GM18526 (cell line): ENCODE data around the gene OR10R2.

ENCODE experiments used
- POLR2A ChIP-seq: IDR thresholded peaks from 3 replicates; pipeline ENCODE4 v1.6.1; 2011; ENCODE audit not compliant: insufficient read length; ENCODE audit errors: extremely low read depth

Gene OR10R2

GRCh38 chr1:158471920-158472319, at the start of gene OR10R2:
Gene OR10R2 (plus strand): TSS chr1:158472220. CDS start chr1:158472326, 106 bp downstream.
- TF ChIP-seq POLR2A, result no peak

DNA sequence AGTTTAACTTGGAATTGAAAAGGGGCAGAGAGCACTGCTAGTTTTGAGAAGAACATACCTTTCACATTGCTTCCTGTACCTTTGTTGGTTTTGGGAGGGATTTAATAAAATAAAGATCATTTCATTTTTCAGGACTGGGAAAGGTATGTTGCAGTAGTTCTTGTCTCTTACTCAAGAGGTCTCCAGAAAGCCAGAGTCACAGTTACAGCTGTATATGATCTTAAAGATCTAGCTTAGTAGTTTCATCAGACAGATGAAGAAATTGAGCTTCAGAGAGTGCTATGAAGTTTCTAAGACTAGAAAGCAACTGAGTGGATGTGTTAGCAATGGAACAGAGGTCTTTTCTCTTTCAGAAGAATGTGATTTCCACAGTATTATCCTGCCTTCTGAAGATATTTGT, 47.0 kb upstream of the OR10R2 start:
- TF ChIP-seq POLR2A, result no peak

GRCh38 chr1:158426137-158426536, 45.9 kb upstream of the OR10R2 start, which contains the start of gene OR10K2:
Gene OR10K2 (minus strand): TSS chr1:158426237. CDS start chr1:158420866, 5,371 bp downstream.
- no peak for TF ChIP-seq POLR2A

DNA sequence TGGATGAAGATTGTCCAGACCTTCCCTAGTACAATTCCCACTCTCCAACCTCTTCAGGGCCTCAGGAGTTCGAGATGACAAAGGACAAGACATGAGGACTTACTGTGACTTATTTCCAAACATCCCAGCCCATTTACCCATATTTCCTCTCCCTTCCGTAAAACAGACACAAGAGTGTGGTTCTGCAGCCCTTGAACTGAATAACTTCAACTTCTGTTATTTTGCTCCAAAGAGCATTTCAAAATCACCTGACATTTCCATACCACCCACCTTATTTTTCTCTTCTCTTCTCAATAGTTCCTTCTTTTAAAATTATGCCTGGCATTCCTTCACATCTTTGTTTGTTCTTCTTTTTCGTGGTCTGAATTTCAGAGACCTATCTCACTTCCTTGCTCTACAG, 37.3 kb upstream of the OR10R2 start:
- no peak for TF ChIP-seq POLR2A

DNA sequence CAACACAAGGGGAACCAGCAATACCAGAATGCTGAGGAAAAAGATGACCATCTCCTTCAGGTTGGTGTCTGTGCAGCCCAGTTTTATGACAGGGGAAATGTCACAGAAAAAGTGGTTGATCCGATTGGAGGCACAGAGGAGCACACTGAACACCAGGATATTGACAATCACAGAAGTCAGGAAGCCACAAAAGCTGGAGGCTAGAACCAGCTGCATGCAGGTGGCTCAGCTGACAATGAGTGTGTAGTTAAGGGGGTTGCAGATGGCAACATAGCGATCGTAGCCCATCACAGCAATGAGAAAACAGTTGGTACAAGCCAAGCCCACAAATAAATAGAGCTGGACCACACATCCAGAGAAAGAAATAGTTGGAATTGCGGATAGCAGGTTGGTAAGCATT, 26.6 kb upstream of the OR10R2 start:
- TF ChIP-seq POLR2A, result no peak

- no peak for TF ChIP-seq POLR2A
These were observed 17.5 kb upstream of the OR10R2 start for GRCh38 chr1:158454537-158454936.

GRCh38 chr1:158457246-158457645, 14.8 kb upstream of the OR10R2 start:
- TF ChIP-seq POLR2A, result no peak

- no peak for TF ChIP-seq POLR2A
These were observed 13.8 kb upstream of the OR10R2 start for GRCh38 chr1:158458263-158458662.

DNA sequence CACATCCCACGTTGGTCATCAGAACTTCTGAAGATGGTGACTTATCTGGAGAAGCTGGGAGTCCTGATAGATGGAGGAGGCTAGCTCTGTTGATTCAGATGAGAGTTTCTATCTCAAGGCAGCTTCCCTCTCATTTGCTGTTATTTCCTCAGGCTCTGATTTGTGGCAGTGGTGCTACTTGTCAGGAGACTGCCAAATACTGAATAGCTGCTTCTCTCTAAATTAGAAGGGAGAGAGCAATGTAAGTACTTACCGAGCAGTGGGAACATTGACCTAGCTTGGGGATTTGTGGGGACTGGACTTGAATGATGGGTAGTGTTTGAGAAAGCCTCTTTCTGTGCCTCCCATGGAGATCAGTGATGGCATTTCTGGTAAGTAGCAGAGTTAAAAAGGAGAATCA, 10.5 kb upstream of the OR10R2 start, which contains the start of gene OR10K1:
TSS of gene OR10K1 (plus strand) at position 301 of the 400 bp plus-strand sequence. CDS start 3,728 bp downstream, outside the sequence.
- TF ChIP-seq POLR2A, result no peak

DNA sequence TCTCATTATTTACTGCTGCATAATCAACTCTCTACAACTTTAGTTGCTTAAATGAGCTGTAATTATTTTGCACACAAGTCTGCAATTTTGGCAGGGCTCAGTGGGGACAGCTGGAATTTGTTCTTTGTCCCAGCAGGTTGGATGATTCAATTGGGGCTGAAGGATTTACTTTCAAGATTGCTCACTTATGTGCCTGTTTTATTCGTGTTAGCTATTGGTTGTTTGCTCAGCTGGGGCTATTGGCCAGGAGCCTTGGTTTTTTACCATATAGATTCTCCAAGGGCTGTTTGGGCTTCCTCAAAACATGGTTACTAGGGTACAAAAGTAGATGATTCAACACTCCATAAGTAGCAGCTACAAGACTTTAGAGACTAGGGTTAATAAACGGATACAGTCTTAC, 13.4 kb downstream of the OR10R2 start:
- TF ChIP-seq POLR2A, result no peak

DNA sequence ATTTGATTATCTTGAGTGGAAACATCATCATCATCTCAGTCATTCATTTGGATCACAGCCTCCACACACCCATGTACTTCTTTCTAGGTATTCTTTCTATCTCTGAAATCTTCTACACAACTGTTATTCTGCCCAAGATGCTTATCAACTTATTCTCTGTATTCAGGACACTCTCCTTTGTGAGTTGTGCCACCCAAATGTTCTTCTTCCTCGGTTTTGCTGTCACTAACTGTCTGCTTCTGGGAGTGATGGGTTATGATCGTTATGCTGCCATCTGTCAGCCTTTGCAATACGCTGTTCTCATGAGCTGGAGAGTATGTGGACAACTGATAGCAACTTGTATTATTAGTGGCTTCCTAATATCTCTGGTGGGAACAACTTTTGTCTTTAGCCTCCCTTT, 19.3 kb downstream of the OR10R2 start:
- TF ChIP-seq POLR2A, result no peak

DNA sequence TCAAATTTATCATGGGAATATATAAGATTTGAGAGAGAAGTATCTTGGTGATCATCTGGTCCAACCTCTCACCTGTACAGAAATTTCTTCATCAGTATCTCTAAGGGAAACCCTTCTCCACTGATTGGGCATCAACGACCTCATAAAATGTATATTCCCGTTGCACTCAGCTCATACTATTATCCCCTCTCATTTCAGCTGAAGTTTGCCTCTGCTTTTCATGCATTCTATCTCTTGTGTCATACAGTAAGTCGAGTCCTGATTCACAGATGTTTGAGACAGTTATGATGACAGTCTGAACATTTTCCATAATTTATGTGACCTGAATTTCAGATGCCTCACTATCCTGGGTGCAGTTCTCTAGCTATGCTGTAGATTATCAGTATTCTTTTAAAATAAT, 21.0 kb downstream of the OR10R2 start:
- TF ChIP-seq POLR2A, result no peak

DNA sequence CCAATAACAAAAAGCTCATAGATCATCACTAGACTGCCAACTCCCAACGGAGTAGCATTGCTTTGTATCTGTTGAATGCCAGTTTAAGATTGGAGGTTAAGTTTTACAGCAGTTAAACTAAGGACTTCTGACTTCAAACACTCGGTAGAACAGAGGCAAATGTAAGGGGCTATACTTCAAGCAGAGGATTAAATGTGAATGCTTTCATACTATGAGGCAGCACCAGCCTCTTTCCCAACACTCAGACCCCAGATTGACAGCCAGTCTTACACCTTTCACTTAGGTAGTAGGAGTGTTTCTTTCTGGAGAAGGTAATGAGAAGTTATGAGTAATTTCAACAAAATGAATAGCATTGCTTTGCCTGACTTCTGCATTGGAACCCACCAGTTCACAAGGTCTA, 22.8 kb downstream of the OR10R2 start:
- TF ChIP-seq POLR2A, result no peak

GRCh38 chr1:158496374-158496773, 24.4 kb downstream of the OR10R2 start:
- TF ChIP-seq POLR2A, result no peak

DNA sequence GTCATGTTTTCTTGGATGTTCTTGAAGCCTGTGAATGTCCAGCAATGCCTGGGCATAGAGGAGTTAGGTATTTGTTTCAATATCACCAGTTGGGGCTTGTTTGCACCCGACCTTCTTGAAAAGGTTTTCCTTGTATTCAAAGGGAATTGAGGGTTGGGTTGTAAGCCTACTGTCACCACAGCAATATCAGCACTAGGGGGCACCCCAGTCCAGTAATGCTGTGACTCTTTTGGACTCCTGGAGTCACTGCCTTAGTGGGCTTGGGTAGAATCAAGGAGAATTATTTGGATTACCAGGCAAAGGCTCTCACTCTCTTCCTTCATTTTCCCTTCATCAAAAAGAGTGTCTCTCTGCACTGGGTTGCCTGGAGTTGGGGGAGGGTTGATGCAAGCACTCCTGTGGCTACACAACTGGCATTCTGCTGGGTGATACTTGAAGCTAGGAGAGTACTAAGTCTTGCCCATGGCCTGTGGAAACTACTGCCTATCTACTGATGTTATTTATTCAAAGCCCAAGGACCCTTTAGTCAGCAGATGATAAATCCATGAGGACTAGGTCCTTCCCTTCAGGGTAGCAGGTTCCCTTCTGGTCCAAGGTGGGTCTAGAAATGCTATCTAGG, 34.5 kb downstream of the OR10R2 start:
- no peak for TF ChIP-seq POLR2A

GRCh38 chr1:158507511-158507910, 35.5 kb downstream of the OR10R2 start:
- TF ChIP-seq POLR2A, result no peak

DNA sequence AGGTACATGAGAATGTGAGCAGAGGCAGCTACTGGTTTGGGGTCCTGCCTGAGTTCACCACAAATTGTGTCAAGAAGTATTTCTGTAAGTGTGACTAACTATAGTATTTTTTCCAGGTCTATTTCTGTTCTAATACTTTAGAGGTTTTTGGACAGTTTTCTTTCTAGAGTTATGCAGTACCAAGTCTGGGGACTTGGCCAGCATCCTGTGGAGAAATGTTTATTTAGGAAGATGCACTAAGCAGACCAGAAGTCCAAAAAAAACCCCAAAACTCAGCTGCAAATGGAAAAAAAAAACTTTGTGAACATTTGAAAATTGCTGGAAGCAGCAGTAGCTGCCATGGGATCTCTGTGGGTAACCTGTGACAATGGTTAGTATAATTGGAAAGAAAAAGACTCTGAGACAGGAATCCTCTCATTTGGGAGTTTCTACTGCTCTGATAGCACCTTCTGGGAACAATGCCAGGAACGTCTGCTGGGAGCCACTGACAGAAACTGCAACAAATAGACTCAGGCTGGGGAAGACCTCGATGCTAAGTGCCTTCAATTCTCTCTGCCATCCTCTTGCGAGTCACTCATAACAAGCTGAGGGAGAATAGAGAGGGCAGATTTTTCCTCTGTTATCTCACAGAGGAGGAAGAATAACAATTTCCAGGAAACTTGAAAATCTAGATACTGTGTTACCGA, 37.6 kb downstream of the OR10R2 start:
- no peak for TF ChIP-seq POLR2A
